Stimulated activated CD8-positive, alpha-beta memory T cell treated with anti-CD3 and anti-CD28 coated beads, Interleukin-2, amount 100 ng/mL, for 1 hour (primary cell): ENCODE measurements around the gene ADCY7.

Experiments used
- DNase-seq, 2 donors: peaks; one replicate each; pipeline ENCODE4 v3.0.0-alpha.2; 2020; ENCODE audit warnings: low read depth in 2 of 2

Gene ADCY7

GRCh38 chr16:50282010-50282538, 15.7 kb downstream of the ADCY7 start:
- peak; percentile 31 to 50 for DNase-seq

GRCh38 chr16:50282955-50283631, 16.7 kb downstream of the ADCY7 start:
- DNase-seq = no peak

- DNase-seq = no peak
Observed at GRCh38 chr16:50284131-50284911, 18.0 kb downstream of the ADCY7 start.

GRCh38 chr16:50285406-50286003, 19.2 kb downstream of the ADCY7 start:
- no peak for DNase-seq

GRCh38 chr16:50286681-50287080, 20.3 kb downstream of the ADCY7 start:
- DNase-seq = no peak

GRCh38 chr16:50288026-50288425, 21.7 kb downstream of the ADCY7 start:
- DNase-seq = no peak

- DNase-seq = no peak
Observed at GRCh38 chr16:50288920-50289319, 22.6 kb downstream of the ADCY7 start.

- DNase-seq = no peak
Observed at GRCh38 chr16:50289950-50290764, 23.8 kb downstream of the ADCY7 start.

GRCh38 chr16:50290856-50291255, 24.5 kb downstream of the ADCY7 start:
- DNase-seq = no peak

GRCh38 chr16:50291719-50292565, 25.6 kb downstream of the ADCY7 start:
- no peak for DNase-seq

- DNase-seq = no peak
Observed at GRCh38 chr16:50292566-50292948, 26.2 kb downstream of the ADCY7 start.

- no peak for DNase-seq
Observed at GRCh38 chr16:50293041-50293783, 26.9 kb downstream of the ADCY7 start.

GRCh38 chr16:50293994-50294855, 27.9 kb downstream of the ADCY7 start:
- DNase-seq = no peak

- no peak for DNase-seq
Observed at GRCh38 chr16:50294955-50295354, 28.6 kb downstream of the ADCY7 start.

- no peak for DNase-seq
Observed at GRCh38 chr16:50295541-50296132, 29.3 kb downstream of the ADCY7 start.

- no peak for DNase-seq
Observed at GRCh38 chr16:50296807-50297206, 30.5 kb downstream of the ADCY7 start.

- no peak for DNase-seq
Observed at GRCh38 chr16:50297301-50298074, 31.1 kb downstream of the ADCY7 start.

GRCh38 chr16:50298075-50298460, 31.7 kb downstream of the ADCY7 start:
- DNase-seq = no peak
